Mucosa of descending colon (tissue), 3 donors: ENCODE data around the gene DUSP15. TPM values are rescaled to one million over a fixed set of nuclear protein-coding genes. Genes with fewer than 3 reads are reported as not detected.

Experiments
- ATAC-seq: fragments of 200-7000 bp; cut with Tn5 transposase; one replicate; pipeline ENCODE4 v1.9.1; 2020; ENCODE audit warnings: mild to moderate bottlenecking, moderate library complexity
- DNase-seq, 3 donors: peaks; one replicate each; pipeline ENCODE4 v3.0.0-alpha.2; 2020
- H3K36me3 ChIP-seq: fragments of 200-600 bp; one replicate; pipeline ENCODE4 v1.8.0; 2021; ENCODE audit warnings: low read depth, mild to moderate bottlenecking
- H3K4me1 ChIP-seq: fragments of 200-600 bp; one replicate; pipeline ENCODE4 v1.8.0; 2021; ENCODE audit warnings: low read depth, mild to moderate bottlenecking
- H3K4me3 ChIP-seq: fragments of 200-600 bp; one replicate; pipeline ENCODE4 v1.8.0; 2021; ENCODE audit warnings: mild to moderate bottlenecking
- H3K9me3 ChIP-seq: fragments of 200-600 bp; one replicate; pipeline ENCODE4 v1.8.0; 2021; ENCODE audit warnings: mild to moderate bottlenecking
- CTCF ChIP-seq: fragments of 200-600 bp; IDR thresholded peaks from one replicate; pipeline ENCODE4 v1.8.0; 2022; ENCODE audit warnings: antibody characterized with exemption, mild to moderate bottlenecking
- intact Hi-C, 2 donors: fragments of 100-400 bp; cut with DNase I in 1 of 2; cut with micrococcal nuclease in 1 of 2; formaldehyde crosslinking; loops; one replicate each; pipeline versions ENCODE4 v1.11.0 to v1.11.1; 2022; cut with DNase I, micrococcal nuclease
- total RNA-seq, 3 donors: library from RNA; stranded (reverse); fragmentation: NEBNext Ultra II Directional in 2 of 3; extraction: Animal tissue kit (Norgen Biotek cat#: 25700) in 2 of 3; gene quantifications; one replicate each; pipeline versions ENCODE4 v1.2.1 to v1.2.4, GENCODE V29; 2021 to 2023
- donor health status: DM: no; HTN: no; CAD: no; lungs with moderate emphysema.
- donor health status: DM: no; HTN: no; CAD: no.
- donor health status: DM: no; HTN: yes; CAD: no.

DUSP15 gene
- total RNA-seq, 3 donors from 2014 or later = 0.58 to 1.7 TPM; not detected in 1

GRCh38 chr20:31848088-31848999 lies 22.0 kb downstream of the DUSP15 start:
- Histone ChIP-seq H3K4me1 (peaks cover 3% of the 10 kb centered on the region), H3K9me3 (no peaks in the 10 kb centered on the region), H3K4me3 (no peak overlapping the region), H3K36me3 (no peaks in the 10 kb centered on the region)
- intact Hi-C loops = no loop called here
- ATAC-seq (no peak), DNase-seq (no peak)
- TF ChIP-seq CTCF = no peak

GRCh38 chr20:31846793-31847138 lies 23.6 kb downstream of the DUSP15 start:
- H3K36me3 ChIP-seq = no peaks in the 10 kb centered on the region
- TF ChIP-seq CTCF = no peak
- no peak overlapping the region for H3K4me3 ChIP-seq
- DNase-seq (no peak), ATAC-seq (no peak)
- intact Hi-C loops = no loop called here
- peaks cover 3% of the 10 kb centered on the region for H3K4me1 ChIP-seq
- H3K9me3 ChIP-seq = no peaks in the 10 kb centered on the region

GRCh38 chr20:31845300-31845863 lies 24.9 kb downstream of the DUSP15 start, which contains the start of gene FOXS1:
TSS of gene FOXS1 (minus strand) at chr20:31845604. CDS start at chr20:31845542, 62 bp downstream.
- no peak for ATAC-seq
- Histone ChIP-seq H3K4me3 (no peak within 1 kb of the TSS), H3K4me1 (peaks cover 3% of the 10 kb centered on the region), H3K9me3 (no peaks in the 10 kb centered on the region), H3K36me3 (no peaks in the 10 kb centered on the region)
- intact Hi-C loops = no loop called here
- TF ChIP-seq CTCF = no peak
- DNase-seq = no peak

- H3K4me3 ChIP-seq = no peak overlapping the region
Measured at GRCh38 chr20:31844737-31845299, 25.5 kb downstream of the DUSP15 start.

GRCh38 chr20:31843881-31844280 lies 26.4 kb downstream of the DUSP15 start:
- intact Hi-C loops = no loop called here
- H3K36me3 ChIP-seq = no peaks in the 10 kb centered on the region
- no peak overlapping the region for H3K4me3 ChIP-seq
- H3K4me1 ChIP-seq = no peaks in the 10 kb centered on the region
- no peaks in the 10 kb centered on the region for H3K9me3 ChIP-seq
- TF ChIP-seq CTCF = no peak
- DNase-seq (no peak), ATAC-seq (no peak)

More at GRCh38 chr20:31844737-31845299, 25.5 kb downstream of the DUSP15 start:
- Histone ChIP-seq H3K9me3 (no peaks in the 10 kb centered on the region), H3K36me3 (no peaks in the 10 kb centered on the region), H3K4me1 (peaks cover 3% of the 10 kb centered on the region)
- DNase-seq (no peak), ATAC-seq (no peak)
- no peak for TF ChIP-seq CTCF
- intact Hi-C loops = no loop called here
